Measurements from ENCODE around the gene MTG2.

The MTG2 gene

GRCh38 chr20:62235777-62236157, 52.9 kb downstream of the MTG2 start:
- no peak for DNase-seq (ENCODE audit: low spot score)

DNA sequence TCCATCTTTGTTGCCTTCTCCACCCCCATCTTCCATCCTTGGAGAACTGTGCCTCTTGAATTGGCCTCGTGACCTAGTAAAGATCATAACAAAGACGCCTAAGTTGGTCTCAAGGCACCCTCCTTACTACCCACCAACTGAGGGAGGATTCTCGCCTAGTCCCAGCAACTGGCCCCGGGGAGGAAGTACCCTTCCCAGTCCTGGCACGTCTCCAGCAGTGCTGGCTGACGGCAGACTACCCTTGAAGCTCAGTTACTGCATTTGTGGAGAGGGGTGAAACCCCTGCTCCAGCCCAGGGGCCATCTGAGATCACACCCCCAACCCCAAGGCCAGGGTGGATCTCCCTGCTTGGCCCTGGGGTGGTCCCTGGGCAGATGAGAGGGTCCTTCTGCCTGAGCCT, 53.4 kb downstream of the MTG2 start:
- DNase-seq (ENCODE audit: low spot score) = no peak

GRCh38 chr20:62236766-62237513, 54.1 kb downstream of the MTG2 start:
- peak; percentile 77 for DNase-seq (ENCODE audit: low spot score)

- DNase-seq (ENCODE audit: low spot score) = no peak
Observed at GRCh38 chr20:62237514-62237800, 54.6 kb downstream of the MTG2 start.

DNA sequence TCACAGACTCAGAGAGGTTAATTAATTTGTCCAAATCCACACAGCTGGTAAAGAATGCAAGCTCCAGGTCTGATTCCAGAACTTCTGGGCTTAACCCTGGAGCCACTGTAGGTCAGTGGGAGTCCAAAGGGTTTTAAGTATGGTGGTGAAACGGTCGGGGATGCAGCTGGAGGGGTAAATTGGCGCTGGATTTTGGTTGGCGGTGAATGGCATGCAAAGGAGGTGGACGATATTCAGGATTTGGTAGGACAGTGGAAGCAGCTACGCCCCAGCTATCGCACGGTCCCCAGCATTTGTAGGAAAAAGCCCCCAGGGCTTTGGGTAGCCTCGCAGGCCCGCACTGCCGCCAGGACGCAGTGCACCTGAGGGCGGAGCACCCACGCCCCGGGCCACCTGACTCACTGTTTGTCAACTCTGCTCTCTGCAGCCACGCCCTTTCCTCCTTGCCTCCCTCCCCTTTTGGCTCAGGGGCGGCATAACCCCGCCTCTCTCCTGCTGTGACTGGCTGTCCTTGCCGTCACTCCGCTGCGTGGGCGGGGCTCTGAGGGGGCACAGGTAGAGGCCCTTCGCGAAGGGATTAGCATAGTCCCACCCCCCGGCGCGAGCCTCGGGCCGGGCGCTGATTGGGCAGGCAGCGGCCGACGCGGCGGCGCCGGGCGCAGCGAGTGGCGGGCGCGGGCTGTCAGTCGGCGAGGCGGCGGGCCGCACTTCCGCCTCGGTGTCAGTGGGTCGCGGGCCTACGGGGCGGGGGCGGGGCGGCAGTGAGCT, 55.2 kb downstream of the MTG2 start, which contains the start of gene OSBPL2:
TSS of gene OSBPL2 (plus strand) at position 721 of the 768 bp plus-strand sequence. CDS start 17,664 bp downstream, outside the sequence.
- peak; percentile 100 for DNase-seq (ENCODE audit: low spot score)

DNA sequence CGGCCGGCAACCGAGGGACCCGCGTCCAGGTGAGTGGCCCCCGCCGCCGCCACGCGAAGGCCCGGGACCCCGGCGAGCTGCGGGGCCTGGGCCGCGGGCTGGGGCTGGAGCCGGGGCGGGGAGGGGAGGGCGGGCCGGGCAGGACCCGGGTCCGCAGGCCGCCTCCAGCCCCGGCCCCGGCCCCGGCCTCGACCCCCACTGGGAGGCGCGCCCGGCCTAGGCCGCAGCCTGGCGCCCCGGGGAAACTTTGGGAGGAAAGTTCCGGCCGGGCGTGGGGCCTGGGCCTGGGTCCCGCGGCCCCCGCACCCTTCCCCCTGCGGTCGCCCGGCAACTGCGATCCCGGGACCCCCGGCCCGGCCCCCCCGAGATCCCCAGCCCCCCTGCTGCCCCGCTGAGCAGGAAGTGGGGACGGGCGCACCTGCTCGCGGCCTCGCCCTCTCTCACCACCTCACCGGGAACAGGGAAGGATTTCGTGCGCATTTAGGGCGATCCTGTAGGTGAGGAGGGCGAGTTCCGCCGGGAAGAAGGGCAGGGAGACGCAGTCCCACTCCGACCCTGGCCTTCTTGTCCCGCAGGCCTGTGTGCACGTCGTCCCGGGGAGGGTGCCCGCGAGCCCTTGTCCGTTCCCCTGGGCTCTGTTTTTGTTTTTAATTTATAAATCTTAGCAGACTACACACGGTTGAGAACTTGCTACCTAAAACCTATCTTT, 55.9 kb downstream of the MTG2 start:
- DNase-seq (ENCODE audit: low spot score) = no peak

DNA sequence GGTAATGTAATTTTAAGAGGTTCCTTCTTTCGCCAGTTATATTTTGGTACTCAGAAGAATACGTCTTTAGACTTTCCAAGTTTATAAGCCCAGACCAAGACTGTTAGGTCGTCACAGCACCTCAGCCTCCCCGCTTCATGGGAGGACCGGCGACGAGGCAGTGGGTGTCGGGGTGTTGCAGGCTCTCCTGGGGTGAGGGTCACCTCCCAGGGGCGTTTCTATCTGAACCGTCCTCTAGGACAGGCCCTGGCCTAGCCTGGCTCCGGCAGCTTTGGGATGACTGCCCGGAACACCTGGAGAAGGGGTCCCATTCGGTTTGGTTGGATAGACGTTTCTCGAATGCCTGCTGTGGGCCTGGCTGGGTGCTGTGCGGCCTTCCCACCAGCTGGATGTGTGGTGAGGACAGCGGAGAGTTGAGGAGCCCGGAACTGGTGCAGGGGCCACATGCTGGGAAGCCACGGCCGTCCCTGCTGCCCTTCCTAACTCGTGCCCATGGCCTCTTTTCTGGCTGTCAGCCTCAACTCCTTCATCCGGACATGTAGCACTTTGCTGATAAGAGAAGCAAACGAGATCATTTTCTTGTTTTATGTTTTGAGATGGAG, 56.6 kb downstream of the MTG2 start:
- DNase-seq (ENCODE audit: low spot score) = no peak

- no peak for DNase-seq (ENCODE audit: low spot score)
Observed at GRCh38 chr20:62240020-62240685, 57.3 kb downstream of the MTG2 start.

GRCh38 chr20:62241506-62241905, 58.7 kb downstream of the MTG2 start:
- DNase-seq (ENCODE audit: low spot score) = no peak

GRCh38 chr20:62242176-62242575, 59.3 kb downstream of the MTG2 start:
- no peak for DNase-seq (ENCODE audit: low spot score)

DNA sequence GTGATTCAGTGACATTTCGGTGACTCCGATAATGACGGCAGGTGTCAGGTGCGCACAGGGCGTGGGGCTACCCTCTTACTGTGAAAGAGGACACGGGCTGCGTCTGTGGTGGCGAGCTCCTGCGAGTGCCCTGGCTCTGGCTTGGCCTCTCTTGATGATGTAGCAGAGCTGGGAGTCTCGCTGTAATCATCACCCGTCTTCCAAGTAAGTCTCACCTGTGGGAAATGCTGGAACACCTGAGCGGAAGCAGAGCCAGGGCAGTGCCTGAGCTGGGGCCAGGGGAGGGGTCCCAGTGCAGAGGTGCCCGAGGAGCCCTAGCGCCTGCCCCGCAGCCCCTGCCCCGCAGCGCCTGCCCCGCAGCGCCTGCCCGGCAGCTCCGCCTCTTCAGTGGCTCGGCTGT, 60.3 kb downstream of the MTG2 start:
- DNase-seq (ENCODE audit: low spot score) = no peak

GRCh38 chr20:62243906-62244515, 61.2 kb downstream of the MTG2 start:
- DNase-seq (ENCODE audit: low spot score) = no peak

DNA sequence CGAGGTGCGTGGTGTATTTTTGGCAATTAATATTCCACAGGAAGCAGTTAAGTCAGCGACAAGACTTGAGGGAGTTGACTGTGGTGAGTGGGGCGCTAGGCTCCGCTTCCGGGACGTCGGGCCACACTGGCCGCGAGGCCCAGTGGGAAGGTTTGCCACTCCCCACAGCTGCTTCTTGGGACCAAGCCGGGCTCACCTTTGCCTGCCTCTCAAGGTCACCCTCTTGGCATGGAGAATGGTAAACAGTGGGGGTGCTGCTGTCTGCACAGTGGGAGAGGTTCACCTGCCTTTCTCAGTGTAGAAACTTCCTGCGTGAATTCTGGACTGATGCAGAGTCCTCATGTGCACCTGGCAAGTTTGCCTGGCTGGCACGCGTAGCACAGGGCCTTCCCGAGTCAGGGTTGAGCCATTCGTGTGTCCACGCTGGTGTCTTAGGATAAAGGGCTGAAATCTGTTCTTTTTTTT, 61.8 kb downstream of the MTG2 start:
- DNase-seq (ENCODE audit: low spot score) = no peak

- no peak for DNase-seq (ENCODE audit: low spot score)
Observed at GRCh38 chr20:62245911-62246280, 63.1 kb downstream of the MTG2 start.

- no peak for DNase-seq (ENCODE audit: low spot score)
Observed at GRCh38 chr20:62246431-62246830, 63.6 kb downstream of the MTG2 start.

- no peak for DNase-seq (ENCODE audit: low spot score)
Observed at GRCh38 chr20:62246872-62247652, 64.2 kb downstream of the MTG2 start.

- DNase-seq (ENCODE audit: low spot score) = no peak
Observed at GRCh38 chr20:62248890-62249560, 66.2 kb downstream of the MTG2 start.

- no peak for DNase-seq (ENCODE audit: low spot score)
Observed at GRCh38 chr20:62252342-62252966, 69.6 kb downstream of the MTG2 start.
